AG20443 (cell line): ENCODE results near the gene KHK.
"Not testable (repeated sequence)": the region's sequence is repeated elsewhere in the genome, so short reads cannot be mapped to it uniquely, and the experiment has no call there.

ENCODE experiments used
- DNase-seq: peaks from one replicate; pipeline ENCODE4 v3.0.0; 2012; ENCODE audit warnings: low spot score, mixed read lengths

The KHK gene

DNA sequence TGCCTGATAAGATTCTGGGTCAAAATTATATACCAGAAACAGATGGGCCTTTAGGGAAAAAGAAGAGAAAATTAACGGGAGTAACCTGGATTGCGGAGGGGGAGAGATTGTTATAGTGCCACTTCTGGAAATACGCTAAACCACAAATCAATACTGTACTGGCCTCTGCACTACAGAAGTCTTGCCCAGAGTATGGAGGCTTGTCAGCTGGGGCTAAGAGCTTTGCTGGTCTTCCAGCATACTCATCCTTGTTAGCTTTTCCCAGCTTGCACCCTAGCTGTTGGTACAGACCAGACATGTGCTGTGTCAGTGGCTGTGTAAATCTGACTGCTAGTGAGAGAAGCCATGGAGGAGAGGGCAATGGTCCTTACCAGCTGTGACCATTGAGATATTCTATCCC lies 26.2 kb upstream of the KHK start:
- no peak for DNase-seq

DNA sequence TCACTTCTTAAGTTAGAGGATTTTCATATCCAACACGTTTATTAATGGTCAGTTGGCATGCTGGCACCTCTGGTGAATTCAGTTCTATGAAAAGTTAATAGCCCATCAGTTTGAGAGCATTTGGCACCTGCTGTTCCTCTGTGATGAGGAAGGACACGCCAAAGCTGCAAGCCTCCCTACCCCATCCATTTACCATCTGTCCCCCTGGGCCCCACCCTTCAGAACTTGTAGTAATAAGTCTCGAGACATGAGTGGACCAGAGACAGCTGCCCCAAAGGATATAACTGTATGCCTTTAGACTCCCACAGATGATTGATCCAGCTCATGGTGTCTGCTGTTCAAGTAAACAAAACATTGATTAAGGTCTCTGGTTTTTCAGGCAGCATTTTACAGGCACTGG lies 21.4 kb upstream of the KHK start:
- no peak for DNase-seq

DNA sequence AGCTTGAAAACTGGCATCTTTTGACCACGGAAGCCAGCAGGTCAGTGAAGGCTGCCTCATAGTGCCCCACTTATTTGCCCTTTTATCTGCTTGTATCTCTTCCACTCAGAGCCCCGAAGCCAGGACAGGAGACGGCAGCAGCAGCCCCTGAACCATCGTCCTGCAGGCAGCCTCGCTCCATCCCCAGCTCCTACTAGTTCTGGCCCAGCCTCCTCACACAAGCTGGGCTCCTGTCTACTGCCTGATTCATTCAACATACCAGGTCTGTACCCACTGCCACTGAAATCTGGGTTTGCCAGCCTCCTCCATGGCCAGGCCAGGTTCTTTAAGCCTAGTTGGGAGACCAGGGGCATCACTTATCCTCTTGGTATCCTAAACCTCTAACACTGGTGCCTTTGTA lies 19.2 kb upstream of the KHK start:
- DNase-seq, result no peak

DNA sequence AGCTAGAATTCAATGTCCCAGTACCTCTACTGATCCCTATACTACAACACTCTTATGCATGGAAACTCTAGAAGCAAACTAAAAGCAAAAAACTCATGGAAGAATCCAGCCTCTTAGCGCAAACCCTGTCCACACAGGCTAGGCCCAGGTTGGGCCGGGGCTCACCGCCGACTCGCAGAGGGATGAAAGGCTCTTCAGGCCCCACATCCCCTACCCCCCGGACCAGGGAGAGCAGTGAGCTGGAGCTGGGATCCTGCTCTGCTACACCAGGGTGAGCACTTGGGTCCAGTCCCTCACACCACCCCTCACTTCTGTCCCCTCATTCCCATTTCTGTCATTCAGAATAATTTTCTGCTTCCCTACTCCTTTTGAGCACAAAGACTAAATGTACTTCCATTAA lies 17.1 kb upstream of the KHK start:
- no peak for DNase-seq

DNA sequence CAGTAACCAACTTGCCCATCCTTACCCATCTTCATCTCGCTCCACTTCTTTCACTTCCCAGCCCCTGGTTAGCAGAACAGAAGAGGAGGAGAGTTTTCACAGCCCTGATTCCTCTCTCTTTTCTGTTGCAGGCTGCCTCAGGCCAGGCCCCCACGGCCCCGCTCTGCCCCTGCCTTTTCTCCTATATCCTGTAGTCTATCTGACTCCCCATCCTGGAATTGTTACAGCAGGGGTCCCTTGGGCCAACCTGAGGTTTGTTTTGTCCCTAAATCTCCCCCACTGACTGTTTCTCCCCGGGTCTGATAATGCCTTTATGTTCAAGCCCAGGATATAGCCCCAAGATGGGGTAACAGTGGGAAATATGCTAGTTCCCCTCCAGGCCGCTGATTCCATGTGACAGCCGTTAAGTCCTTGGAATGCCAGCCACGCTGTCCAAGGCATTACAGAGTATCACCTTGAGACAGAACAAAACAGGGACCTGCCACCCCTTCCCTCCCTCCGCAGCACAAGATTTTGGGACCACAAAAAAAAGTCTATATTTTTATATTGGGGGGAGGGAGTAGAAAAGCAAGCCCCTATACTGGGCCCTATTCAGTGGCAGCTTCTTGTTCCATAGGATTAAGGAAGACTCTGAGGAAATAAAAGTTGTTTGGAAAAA lies 16.5 kb upstream of the KHK start:
- no peak for DNase-seq

DNA sequence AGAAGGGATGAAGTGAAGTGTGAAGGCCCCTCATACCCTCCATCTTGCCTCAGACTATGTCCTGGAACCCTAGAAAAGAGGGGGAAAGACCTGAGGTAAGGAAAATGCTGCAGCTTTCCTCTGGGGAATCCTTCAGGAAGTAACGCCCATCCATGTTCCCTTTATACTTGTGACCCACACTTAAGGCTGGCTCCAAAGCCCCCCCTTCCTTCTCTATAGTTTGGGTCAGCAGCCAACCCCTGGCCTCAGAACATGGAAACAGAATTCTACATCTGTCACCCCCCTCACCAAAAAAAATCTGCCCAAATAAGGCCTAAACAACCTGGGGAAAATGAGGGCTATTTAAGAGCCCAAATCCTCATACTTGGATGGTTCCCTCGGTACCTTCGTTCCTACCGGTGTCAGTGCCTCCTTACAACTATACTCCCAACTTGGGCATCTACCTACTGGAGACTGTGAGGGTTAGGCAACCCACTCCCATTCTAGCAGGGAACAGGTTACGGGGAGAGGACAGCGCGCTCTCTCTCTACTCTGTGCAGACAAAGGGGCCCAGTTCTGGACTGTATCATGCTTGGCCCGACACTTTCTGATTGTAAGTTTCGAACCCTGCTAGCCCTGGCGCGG lies 15.8 kb upstream of the KHK start:
- no peak for DNase-seq

DNA sequence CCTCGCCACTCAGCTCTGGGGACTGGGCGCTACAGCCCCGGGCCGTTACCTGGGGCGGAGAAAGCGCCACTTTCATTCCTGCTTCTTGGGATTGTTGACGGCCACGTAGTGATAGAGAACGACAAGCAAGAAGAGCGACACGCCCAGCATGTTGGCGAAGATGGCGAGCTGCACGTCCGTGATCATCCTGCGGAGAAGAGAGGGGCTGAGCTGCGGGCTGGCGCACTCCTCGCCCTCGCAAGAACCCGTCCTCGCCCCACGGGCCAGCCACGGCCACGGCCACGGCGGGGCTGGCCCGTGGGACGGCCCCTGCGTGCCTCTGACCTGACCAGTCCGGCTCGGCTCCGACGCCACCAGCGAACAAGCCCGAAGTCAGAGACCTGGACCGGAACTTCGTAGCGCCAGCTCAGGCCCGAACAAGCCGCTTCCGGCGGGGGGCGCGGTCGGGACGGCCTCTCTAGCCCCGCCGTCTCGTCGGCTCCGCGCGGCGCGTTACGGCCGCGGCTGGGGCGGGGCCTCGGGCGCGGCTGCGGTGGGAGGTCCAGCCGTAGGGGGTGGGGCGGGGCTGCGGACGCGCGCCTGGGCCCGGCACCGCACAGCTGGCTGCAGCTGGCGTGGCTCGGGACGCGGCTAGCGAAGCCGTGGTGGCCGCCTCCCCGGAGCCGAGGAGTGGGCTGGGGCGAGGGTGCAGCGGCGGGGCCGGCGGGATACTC lies 15.1 kb upstream of the KHK start, which contains the start of gene OST4:
OST4 (minus strand) TSS at position 378 of the 713 bp plus-strand sequence.
- peak; percentile 97 for DNase-seq

DNA sequence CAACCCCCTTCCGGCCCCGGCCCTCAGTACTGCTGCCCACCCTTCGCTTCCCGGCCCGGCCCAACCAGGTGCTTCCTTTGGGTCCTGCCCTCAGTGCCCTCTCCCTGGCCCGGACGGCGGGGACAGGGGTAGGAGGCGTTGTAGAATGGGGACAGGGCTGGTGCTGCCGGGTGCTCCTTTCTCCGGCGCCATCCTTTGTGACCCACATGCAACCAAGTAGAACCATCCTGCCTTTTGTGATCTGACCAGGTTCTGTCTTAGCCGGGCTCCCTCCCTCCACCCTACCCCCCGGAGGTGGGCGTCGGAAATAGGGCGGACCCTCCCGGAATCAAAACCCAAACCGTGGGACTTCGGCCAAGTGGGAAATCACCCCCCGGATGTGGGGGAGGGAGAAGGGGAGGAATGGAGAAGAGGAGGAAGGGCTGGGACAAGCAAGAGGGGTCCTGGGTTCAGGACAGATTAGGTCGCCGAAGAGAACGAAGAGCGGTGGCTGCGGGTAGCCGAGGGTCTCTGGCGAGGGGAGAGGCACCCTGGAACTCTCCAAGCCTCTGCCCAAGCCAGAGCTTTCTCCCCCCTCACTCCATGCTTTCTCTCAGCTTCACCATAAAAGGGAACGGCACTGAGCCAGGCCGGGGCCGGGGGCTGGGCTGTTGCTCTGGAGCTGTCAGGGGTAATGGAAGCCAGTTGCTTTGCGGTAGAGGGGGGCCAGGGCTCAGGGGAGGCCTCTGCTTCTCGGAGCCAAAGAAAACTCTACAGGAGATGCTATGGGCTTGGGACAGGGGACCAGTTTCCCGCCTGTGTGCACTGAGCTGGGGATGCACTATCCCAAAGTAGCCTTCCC lies 14.4 kb upstream of the KHK start:
- no peak for DNase-seq

DNA sequence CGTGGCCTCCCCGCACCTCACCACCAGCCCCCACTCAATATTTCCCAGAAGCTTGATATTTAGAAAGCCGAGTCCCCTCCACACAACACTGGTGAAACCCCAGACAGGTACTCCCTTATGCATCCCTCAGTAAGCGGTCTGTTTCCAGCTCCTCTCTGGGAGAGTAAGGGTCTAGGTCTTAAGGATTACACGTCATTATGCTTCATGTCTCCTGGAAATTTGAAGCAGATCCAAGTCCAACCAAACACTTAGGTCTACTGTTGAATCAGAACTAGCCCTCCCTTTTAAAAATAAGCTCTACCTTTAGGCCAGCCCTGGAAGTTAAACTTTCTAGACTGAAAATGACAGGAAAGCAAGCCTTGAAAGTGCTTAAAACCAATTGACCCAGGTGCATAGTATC lies 13.7 kb upstream of the KHK start:
- DNase-seq, result no peak

DNA sequence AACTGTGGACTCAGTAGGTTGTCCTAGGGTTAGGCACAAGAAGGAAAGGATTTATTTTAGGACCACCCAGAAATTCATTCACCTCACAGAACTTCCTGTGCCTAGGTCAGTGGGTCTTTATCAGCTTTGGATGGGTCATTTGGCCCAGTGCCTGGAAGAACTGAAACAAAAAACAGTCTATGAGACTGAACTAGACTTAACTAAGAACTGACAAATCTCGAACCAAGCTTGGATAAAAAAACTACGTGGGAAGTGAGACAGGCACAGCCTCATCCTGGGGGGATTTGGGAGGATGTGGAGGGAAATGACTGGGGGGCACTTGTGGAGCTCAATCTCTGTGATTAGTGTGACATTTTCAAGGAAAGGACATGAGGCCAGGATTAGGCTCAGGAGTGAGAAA lies 12.8 kb upstream of the KHK start:
- no peak for DNase-seq

DNA sequence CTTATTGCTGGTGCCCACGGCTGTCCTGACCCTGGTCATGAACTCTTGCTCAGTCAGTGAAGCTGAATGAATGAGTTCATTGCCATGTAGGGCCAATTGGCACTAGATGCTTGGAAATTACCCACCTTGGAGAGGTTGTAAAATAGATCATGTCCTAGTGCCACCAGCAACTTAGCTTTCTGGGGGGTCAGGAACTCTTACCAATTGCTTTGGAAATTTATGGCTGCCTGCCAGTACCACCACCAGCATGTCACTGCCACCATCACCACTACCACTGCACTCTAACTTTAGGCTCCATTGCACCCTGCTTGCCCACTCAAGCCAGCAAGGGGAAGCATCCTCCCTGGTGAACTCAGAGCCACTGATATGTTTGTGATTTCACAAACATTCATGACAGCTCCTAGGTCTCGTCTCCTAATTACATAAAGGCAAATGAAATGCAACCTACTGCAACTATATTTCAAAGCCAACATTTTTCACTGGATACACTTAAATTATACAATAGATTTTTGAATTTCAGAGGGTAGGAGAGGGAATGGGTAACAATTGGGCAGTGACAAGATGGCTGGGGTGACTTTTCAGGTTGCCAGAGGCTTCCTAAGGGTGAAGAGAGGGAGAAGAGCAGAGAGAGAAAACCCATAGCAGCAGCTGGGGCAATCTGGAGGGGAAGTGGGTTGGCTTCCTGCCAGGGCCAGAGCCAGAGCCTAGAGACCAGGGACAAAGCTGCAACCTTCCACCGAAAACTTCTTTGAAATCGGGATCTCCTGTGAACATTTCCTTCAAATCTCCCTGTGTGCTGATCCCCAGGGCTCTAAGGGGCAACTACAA lies 11.6 kb upstream of the KHK start:
- no peak for DNase-seq

DNA sequence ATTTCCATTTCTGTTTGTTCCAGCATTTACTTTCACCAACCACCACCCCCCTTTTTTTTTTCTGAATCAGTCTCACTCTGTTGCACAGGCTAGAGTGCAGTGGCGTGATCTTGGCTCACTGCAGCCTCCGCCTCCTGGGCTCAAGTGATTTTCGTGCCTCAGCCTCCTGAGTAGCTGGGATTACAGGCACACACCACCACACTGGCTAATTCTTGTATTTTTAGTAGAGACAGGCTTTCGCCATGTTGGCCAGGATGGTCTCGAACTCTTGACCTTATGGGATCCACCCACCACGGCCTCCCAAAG lies 11.1 kb upstream of the KHK start:
- not testable (repeated sequence) for DNase-seq

DNA sequence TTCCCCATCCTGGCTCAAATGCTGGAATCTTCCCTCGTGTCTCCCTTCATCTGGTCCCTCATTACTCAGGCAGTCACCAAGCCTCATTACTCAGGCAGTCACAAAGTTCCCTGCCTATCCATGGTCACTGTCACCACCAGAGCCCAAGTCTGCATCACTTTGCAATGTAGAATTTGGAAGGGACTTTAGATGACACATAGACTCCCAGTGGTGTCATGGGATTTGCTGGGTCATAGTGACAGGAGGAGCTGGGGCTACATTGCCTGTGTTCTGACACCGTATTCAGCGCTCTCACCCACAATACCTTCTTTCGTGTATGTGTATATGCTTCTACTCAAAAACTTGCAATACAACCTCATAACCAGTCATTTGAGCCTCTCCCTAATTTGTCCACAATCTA lies 10.2 kb upstream of the KHK start:
- DNase-seq, result no peak

DNA sequence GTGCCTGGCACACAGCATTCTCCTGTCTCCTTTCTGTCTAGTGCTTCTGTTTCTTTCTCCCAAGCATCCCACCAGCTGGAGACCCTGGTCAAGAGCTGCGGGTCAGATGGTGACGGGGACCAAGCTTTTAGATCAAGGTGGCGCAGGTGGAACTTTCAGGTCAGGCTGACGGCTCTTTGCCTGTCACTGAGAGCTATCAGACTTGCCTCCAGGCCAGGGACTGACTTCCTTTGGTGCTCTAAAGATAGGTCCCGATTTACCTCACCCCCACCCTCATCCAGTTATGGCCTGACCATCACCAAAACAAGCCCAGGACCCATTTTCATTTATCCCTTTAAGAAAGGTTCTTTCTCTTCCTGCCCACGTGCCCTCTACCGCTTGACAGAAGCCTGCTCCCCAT lies 9.3 kb upstream of the KHK start:
- no peak for DNase-seq

DNA sequence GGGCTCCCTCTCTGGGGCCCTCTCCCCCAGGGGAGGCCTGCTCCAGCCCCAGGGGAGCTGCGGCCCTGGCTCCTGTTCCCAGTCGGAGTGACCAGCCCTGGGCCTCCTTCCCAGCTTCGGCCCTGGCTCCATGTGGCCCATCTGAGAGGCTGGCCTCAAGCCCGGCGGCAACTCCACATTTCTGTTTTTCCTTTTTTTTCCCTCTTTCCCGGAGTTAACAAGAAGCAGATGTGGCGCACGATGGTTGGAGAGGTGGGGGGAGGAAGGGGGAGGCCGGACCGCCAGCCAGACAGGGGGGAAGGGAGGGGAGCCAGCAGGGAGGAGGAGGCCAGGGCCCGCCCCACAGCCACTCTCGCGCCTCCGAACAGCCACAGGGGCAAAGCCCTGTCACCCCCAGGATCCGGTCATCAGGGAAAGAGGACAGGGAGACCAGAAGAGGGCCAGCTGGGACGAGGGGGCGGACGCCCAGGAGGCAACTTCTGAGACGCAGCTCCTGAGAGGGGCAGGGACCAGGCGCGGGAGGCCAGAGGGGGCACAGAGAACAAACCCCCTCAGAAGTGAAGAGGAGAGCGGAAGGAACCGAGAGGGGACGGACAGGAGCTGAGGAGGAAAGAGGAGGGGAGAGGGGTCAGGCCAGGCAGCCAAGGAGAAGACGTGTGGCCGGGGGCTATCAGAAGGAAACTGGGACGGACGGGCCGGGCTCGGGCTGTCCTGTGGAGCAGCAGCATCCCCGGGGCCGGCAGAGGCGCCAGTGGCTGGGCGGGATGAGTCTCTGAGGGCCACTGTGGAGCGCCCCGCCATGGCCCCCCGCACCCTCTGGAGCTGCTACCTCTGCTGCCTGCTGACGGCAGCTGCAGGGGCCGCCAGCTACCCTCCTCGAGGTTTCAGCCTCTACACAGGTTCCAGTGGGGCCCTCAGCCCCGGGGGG lies 8.0 kb upstream of the KHK start, which contains the start of gene EMILIN1:
EMILIN1 (plus strand) TSS at position 349 of the 928 bp plus-strand sequence; CDS start at position 800, 451 bp downstream.
- DNase-seq, result peak; percentile 93

DNA sequence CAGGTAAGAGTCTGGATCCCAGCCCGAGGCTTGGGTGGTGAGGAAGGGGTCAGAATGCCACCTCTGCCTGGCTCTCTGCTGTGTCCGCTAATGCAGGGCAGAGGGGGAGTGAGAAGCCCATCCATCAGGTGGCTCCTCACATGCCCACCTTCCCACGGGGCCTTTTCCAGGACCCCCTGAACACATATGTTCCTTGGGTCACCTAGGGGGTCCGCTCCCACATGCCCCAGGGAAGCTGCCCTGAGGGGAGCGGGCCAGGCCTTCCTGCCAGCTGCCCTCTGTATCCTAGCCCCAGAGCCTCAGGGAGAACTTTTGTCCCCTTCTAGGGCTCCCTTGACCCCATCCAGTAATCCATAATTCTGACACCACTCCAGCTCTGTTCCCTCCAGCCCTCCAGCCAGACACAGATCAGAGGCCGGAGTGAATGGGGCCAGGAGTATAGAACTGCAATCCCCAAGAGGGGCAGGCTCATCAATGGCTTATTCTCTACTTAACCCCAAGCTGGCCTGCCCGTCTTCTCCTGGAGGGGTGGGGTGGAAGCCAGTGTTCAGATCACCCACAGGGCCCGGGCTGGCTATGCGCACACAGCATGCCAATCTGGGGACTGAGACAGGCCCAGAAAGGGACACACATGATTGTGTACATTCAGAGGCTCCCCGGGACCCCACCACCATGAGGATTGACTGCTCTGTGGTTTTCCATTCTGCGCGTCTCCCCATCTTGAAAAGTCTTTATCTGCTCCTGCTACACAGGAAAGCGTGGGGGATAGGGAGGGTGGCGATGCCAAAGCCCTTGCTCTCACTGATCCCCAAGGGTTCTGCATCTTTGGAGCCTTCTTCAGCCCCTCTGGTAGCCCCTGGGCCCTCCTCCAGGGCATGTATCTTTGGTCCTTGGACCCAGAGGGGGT lies 7.1 kb upstream of the KHK start:
- DNase-seq, result no peak

DNA sequence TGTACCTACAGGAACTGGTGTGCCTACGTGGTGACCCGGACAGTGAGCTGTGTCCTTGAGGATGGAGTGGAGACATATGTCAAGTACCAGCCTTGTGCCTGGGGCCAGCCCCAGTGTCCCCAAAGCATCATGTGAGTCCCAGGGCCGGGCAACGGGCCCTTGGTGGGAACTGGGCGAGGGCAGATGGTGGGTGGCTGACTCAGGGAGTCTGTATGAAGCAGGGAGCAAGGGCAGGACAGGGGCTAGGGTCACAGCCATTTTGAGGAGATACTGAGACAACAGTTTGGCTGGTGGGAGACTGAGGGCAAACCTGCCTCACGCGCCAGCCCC lies 6.5 kb upstream of the KHK start:
- no peak for DNase-seq

DNA sequence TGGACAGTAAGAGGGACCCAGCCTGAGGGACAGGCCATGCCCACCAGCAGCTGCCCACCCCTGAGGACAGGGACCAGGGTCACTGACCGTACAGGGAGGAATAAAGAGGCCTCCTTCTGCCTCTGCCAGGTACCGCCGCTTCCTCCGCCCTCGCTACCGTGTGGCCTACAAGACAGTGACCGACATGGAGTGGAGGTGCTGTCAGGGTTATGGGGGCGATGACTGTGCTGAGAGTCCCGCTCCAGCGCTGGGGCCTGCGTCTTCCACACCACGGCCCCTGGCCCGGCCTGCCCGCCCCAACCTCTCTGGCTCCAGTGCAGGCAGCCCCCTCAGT lies 6.0 kb upstream of the KHK start:
- DNase-seq, result no peak

DNA sequence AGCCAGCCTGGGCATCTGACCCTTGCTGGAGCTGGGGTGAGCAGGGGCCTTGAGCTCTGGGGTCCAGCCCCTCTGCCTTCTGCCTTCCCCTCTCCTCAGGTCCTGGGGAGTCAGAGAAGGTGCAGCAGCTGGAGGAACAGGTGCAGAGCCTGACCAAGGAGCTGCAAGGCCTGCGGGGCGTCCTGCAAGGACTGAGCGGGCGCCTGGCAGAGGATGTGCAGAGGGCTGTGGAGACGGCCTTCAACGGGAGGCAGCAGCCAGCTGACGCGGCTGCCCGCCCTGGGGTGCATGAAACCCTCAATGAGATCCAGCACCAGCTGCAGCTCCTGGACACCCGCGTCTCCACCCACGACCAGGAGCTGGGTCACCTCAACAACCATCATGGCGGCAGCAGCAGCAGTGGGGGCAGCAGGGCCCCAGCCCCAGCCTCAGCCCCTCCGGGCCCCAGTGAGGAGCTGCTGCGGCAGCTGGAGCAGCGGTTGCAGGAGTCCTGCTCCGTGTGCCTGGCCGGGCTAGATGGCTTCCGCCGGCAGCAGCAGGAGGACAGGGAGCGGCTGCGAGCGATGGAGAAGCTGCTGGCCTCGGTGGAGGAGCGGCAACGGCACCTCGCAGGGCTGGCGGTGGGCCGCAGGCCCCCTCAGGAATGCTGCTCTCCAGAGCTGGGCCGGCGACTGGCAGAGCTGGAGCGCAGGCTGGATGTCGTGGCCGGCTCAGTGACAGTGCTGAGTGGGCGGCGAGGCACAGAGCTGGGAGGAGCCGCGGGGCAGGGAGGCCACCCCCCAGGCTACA lies 4.4 kb upstream of the KHK start:
- DNase-seq, result no peak
